Prostate gland (tissue), 2 donors: ENCODE measurements around the gene GUCY2C.

Experiments used
- POLR2A ChIP-seq: fragments of 450-650 bp; IDR thresholded peaks from one replicate; pipeline ENCODE4 v1.6.1; 2016; ENCODE audit warnings: antibody characterized with exemption, mild to moderate bottlenecking
- TF ChIP-seq, protein P1 (sequence below), 4 experiments: fragments of 200-600 bp in 2 of 4; fragments of 450-650 bp in 2 of 4; sonication (generic) in 2 of 4; IDR thresholded peaks; 1 replicate in 3 of 4; 2 replicates in 1 of 4; pipeline ENCODE4 v1.5.1; 2016 to 2019; ENCODE audit warnings: antibody characterized with exemption in 4 of 4, mild to moderate bottlenecking in 2 of 4, moderate library complexity in 2 of 4

DNA sequence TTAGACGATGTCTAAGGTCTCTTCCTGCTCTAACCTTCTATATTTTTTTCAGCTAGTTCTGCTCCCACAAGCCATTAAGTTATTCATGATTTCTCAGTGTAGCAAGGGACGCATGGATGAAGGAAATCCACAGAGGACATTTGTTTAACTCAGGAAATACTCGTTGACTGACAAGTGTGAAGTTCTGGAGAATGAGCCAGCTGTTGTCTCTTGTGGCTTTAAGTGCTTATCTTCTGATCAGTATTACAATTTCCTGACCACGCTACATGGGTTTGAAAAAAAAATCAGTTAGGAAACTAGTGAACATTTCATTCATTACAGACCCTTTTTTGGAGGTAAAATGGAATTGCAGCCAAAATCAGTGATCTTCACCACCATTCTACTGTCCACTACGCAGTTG lies 53.1 kb downstream of the GUCY2C start:
- TF ChIP-seq, protein P1, sequence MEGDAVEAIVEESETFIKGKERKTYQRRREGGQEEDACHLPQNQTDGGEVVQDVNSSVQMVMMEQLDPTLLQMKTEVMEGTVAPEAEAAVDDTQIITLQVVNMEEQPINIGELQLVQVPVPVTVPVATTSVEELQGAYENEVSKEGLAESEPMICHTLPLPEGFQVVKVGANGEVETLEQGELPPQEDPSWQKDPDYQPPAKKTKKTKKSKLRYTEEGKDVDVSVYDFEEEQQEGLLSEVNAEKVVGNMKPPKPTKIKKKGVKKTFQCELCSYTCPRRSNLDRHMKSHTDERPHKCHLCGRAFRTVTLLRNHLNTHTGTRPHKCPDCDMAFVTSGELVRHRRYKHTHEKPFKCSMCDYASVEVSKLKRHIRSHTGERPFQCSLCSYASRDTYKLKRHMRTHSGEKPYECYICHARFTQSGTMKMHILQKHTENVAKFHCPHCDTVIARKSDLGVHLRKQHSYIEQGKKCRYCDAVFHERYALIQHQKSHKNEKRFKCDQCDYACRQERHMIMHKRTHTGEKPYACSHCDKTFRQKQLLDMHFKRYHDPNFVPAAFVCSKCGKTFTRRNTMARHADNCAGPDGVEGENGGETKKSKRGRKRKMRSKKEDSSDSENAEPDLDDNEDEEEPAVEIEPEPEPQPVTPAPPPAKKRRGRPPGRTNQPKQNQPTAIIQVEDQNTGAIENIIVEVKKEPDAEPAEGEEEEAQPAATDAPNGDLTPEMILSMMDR (IDR thresholded peaks at IDR 0.05): no peak
- TF ChIP-seq POLR2A: no peak
